Keratinocyte (primary cell): ENCODE results near the gene NAV3. TPM values are rescaled to one million over a fixed set of nuclear protein-coding genes. Genes with fewer than 3 reads are reported as not detected.

Experiments
- DNase-seq: peaks from one replicate; pipeline ENCODE4 v3.0.0-alpha.2; 2011; ENCODE audit warnings: low read depth, missing footprints, low spot score
- FAIRE-seq: peaks from 2 replicates; lab custom pipeline; 2011; peaks lifted over from hg19 to GRCh38; lab: Jason Lieb, UNC
- H2AFZ ChIP-seq: 2 replicates; pipeline ENCODE4 v1.6.0; 2012; ENCODE audit warnings: low read length, control low read depth, inconsistent platforms; ENCODE audit not compliant: control insufficient read depth
- H3K27ac ChIP-seq: 2 replicates; pipeline ENCODE4 v1.5.1; 2011; ENCODE audit warnings: low read length; ENCODE audit not compliant: control insufficient read depth, insufficient read depth
- H3K27me3 ChIP-seq: 3 replicates; pipeline ENCODE4 v1.6.0; 2011; ENCODE audit warnings: low read length; ENCODE audit not compliant: control insufficient read depth, insufficient read depth; ENCODE audit errors: extremely low read depth
- H3K36me3 ChIP-seq, 2 experiments: 2 replicates in 1 of 2; 3 replicates in 1 of 2; pipeline ENCODE4 v1.5.1; 2011; ENCODE audit warnings: low read length in 2 of 2, mild to moderate bottlenecking in 1 of 2; ENCODE audit not compliant: control insufficient read depth in 2 of 2, insufficient read depth in 2 of 2; ENCODE audit errors: extremely low read depth in 1 of 2
- H3K4me1 ChIP-seq: 3 replicates; pipeline ENCODE4 v1.5.1; 2011; ENCODE audit warnings: low read length; ENCODE audit not compliant: control insufficient read depth, insufficient read depth; ENCODE audit errors: extremely low read depth
- H3K4me2 ChIP-seq: 3 replicates; pipeline ENCODE4 v1.6.0; 2011; ENCODE audit warnings: low read depth, low read length; ENCODE audit not compliant: control insufficient read depth, insufficient read depth; ENCODE audit errors: extremely low read depth
- H3K4me3 ChIP-seq, 3 experiments: fragments of 200-600 bp in 1 of 3; sonication (generic) in 1 of 3; 2 replicates in 2 of 3; 3 replicates in 1 of 3; pipeline ENCODE4 v1.5.1; 2011 to 2016; ENCODE audit warnings: low read length in 3 of 3, mild to moderate bottlenecking in 3 of 3, control low read depth in 2 of 3, inconsistent platforms in 1 of 3, low read depth in 1 of 3, mixed read lengths in 1 of 3, mixed run types in 1 of 3, moderate library complexity in 1 of 3; ENCODE audit not compliant: control insufficient read depth in 2 of 3, insufficient read depth in 2 of 3; ENCODE audit errors: extremely low read depth in 1 of 3
- H3K79me2 ChIP-seq: 2 replicates; pipeline ENCODE4 v1.6.0; 2012; ENCODE audit warnings: low read length; ENCODE audit not compliant: control insufficient read depth, insufficient read depth
- H3K9ac ChIP-seq: 3 replicates; pipeline ENCODE4 v1.6.0; 2011; ENCODE audit warnings: low read length; ENCODE audit not compliant: control insufficient read depth, insufficient read depth; ENCODE audit errors: extremely low read depth
- H3K9me1 ChIP-seq: 3 replicates; pipeline ENCODE4 v1.6.0; 2011; ENCODE audit warnings: low read length; ENCODE audit not compliant: control insufficient read depth, insufficient read depth; ENCODE audit errors: extremely low read depth
- H3K9me3 ChIP-seq: 2 replicates; pipeline ENCODE4 v1.5.1; 2012; ENCODE audit warnings: low read depth, low read length; ENCODE audit not compliant: control insufficient read depth
- H4K20me1 ChIP-seq: 3 replicates; pipeline ENCODE4 v1.6.0; 2011; ENCODE audit warnings: low read length; ENCODE audit not compliant: control insufficient read depth, insufficient read depth; ENCODE audit errors: extremely low read depth
- CTCF ChIP-seq, 3 experiments: IDR thresholded peaks in 1 of 3; conservative IDR thresholded peaks in 1 of 3; optimal IDR thresholded peaks in 1 of 3; 2 replicates in 2 of 3; 3 replicates in 1 of 3; pipeline versions ENCODE3 to v1.5.1; 2011; ENCODE audit warnings: low read length in 3 of 3, mild to moderate bottlenecking in 3 of 3, moderate library complexity in 2 of 3, control low read depth in 1 of 3, inconsistent platforms in 1 of 3; ENCODE audit not compliant: insufficient read depth in 2 of 3; ENCODE audit errors: extremely low read depth in 1 of 3
- EZH2 ChIP-seq: IDR thresholded peaks from one replicate; pipeline ENCODE4 v1.6.1; 2012; ENCODE audit warnings: inconsistent platforms, mild to moderate bottlenecking, low read length, moderate library complexity
- dilution Hi-C: fragments of 300-500 bp; cut with MboI; formaldehyde crosslinking; loops from one replicate; pipeline ENCODE4 v1.7.0; 2020; ENCODE audit warnings: low sequenced_read_pairs; ENCODE audit not compliant: extremely low pct_ligation_motif_present
- polyA plus RNA-seq, 5 experiments: library from polyadenylated mRNA; depleted of rRNA in 3 of 5; stranded (reverse) in 3 of 5; stranded (forward) in 1 of 5; unstranded in 1 of 5; fragments of >200 nt; gene quantifications; 1 replicate in 1 of 5; 2 replicates in 3 of 5; 3 replicates in 1 of 5; pipeline versions ENCODE4 v1.2.1 to v1.2.3, GENCODE V29; 2011 to 2012; ENCODE audit warnings: missing spikeins in 2 of 5, low read depth in 1 of 5, low replicate concordance in 1 of 5

NAV3 gene
- polyA plus RNA-seq, 1 donor (not counting 4 experiments of a cell fraction or from before 2014, with no cell fraction given), result 22.6 TPM

- H3K9me1 ChIP-seq, result no peaks in the 10 kb centered on the region
- H4K20me1 ChIP-seq, result no peaks in the 10 kb centered on the region
- no peak overlapping the region for H3K4me3 ChIP-seq
- H3K36me3 ChIP-seq, result peaks cover 1 to 3% of the 10 kb centered on the region in 2 experiments
- dilution Hi-C loops, result no loop called here
- H3K4me1 ChIP-seq, result peaks cover 3% of the 10 kb centered on the region
- no peak for DNase-seq
- H3K27ac ChIP-seq, result no peak overlapping the region
- H3K4me2 ChIP-seq, result no peak overlapping the region
- no peaks in the 10 kb centered on the region for H3K79me2 ChIP-seq
- TF ChIP-seq EZH2, result no peak
- TF ChIP-seq CTCF (optimal IDR thresholded peaks at IDR 0.05 in 1 of 3, IDR thresholded peaks at IDR 0.05 in 1 of 3, conservative IDR thresholded peaks at IDR 0.05 in 1 of 3; ENCODE audit: extremely low read depth in 1 of 3, insufficient read depth in 2 of 3, low read length in 3 of 3), result no peak
- H2AFZ ChIP-seq, result no peak overlapping the region
- H3K9ac ChIP-seq, result no peak overlapping the region
- H3K9me3 ChIP-seq, result no peaks in the 10 kb centered on the region
- FAIRE-seq, result no peak
- no peaks in the 10 kb centered on the region for H3K27me3 ChIP-seq
Measured at GRCh38 chr12:78057075-78057474, 226.4 kb downstream of the NAV3 start.

GRCh38 chr12:78060186-78060585, 229.5 kb downstream of the NAV3 start:
- DNase-seq, result no peak
- TF ChIP-seq CTCF (optimal IDR thresholded peaks at IDR 0.05 in 1 of 3, IDR thresholded peaks at IDR 0.05 in 1 of 3, conservative IDR thresholded peaks at IDR 0.05 in 1 of 3; ENCODE audit: extremely low read depth in 1 of 3, insufficient read depth in 2 of 3, low read length in 3 of 3) (no peak), EZH2 (no peak)
- Histone ChIP-seq H2AFZ (no peak overlapping the region), H3K36me3 (peaks cover 1 to 3% of the 10 kb centered on the region in 2 experiments), H3K79me2 (no peaks in the 10 kb centered on the region), H3K9ac (no peak overlapping the region), H3K4me3 (no peak overlapping the region), H3K4me2 (no peak overlapping the region), H3K27me3 (no peaks in the 10 kb centered on the region), H3K27ac (no peak overlapping the region), H3K4me1 (peaks cover 3% of the 10 kb centered on the region), H4K20me1 (no peaks in the 10 kb centered on the region), H3K9me1 (peaks cover under 1% of the 10 kb centered on the region), H3K9me3 (no peaks in the 10 kb centered on the region)
- dilution Hi-C loops, result no loop called here
- peak; percentile 20 for FAIRE-seq
